Measurements from ENCODE around the gene OS9.

DNA sequence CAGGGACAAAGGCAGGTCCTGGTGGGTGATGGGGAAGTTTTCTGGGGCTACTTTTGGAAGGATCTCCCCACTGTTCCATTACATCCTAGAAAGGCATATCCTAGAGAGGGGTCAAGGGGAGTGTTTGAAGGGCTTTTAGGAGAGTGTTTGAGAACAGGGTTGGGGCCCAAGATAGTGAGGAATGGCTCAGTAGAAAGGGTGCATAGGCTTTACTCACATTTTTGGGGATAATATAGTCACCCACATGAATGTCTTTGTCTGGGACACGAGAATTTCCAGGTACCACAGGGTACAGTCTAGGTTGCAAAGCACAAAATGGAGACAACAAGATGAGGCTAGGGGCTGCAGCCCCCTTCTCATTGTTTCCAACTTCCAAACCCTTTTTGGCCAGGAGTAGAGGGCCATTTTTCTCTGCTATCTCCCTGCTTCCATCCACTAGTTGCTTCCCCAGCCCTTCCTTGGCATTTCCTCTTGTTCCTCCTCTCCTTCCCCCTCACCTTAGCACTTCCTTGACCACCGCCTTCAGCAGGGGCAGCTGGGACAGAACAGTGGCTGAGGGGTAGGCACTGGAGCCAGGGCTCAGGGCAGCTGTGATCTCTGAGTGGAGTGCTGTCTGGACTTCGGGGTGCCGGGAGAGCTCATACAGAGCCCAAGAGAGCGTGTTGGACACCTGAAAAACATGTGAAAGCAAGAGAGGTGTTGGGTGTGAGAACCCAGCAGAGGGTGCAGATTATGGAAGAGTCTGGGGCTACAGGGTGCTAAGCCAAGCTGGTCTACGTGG is 70.1 kb downstream of the OS9 start:
- TF ChIP-seq, protein P1, sequence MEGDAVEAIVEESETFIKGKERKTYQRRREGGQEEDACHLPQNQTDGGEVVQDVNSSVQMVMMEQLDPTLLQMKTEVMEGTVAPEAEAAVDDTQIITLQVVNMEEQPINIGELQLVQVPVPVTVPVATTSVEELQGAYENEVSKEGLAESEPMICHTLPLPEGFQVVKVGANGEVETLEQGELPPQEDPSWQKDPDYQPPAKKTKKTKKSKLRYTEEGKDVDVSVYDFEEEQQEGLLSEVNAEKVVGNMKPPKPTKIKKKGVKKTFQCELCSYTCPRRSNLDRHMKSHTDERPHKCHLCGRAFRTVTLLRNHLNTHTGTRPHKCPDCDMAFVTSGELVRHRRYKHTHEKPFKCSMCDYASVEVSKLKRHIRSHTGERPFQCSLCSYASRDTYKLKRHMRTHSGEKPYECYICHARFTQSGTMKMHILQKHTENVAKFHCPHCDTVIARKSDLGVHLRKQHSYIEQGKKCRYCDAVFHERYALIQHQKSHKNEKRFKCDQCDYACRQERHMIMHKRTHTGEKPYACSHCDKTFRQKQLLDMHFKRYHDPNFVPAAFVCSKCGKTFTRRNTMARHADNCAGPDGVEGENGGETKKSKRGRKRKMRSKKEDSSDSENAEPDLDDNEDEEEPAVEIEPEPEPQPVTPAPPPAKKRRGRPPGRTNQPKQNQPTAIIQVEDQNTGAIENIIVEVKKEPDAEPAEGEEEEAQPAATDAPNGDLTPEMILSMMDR (IDR thresholded peaks at IDR 0.05): no peak
- TF ChIP-seq EP300 (IDR thresholded peaks at IDR 0.05) (no peak), POLR2AphosphoS5 (IDR thresholded peaks at IDR 0.05) (no peak), POLR2A (IDR thresholded peaks at IDR 0.05) (no peak)
